ENCODE results near the gene AS3MT. TPM values are rescaled to one million over a fixed set of nuclear protein-coding genes. Genes with fewer than 3 reads are reported as not detected.
A peak's percentile ranks its signal among the peaks of the same experiment; 100 is the strongest.

Gene AS3MT
- total and polyA plus RNA-seq, 11 donors = 5.2 to 42.2 (median 15.8) TPM

DNA sequence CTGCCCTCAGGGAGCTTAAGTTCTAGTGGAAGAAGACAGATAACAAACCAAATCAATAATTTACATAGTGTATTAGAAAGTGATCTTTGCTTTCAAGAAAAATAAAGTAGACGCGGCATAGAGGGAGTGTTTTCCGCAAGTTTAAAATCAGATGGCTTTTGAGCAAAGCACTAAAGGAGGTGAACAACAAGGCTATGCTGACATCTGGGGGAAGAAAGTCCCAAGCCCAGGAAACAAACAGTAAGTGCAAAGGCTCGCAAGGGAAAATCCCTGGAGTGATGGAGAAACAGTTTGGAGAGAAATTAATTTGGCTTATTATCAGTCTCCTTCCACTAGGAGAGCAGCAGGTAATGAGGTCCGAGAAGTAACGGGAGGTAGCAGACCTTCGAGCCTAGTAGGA is 46.9 kb downstream of the AS3MT start:
- DNase-seq = no peak
- ATAC-seq = no peak
- H3K27ac ChIP-seq = no peak overlapping the region
- H3K4me1 ChIP-seq = peaks cover 0 to 39% (median 23%) of the 10 kb centered on the region in 12 donors
- 82 to 89% (median 86%) methylated on average over 7 of the region's 7 CpGs for WGBS, 4 donors
- no peaks in the 10 kb centered on the region for H3K9me3 ChIP-seq
- no peaks in the 10 kb centered on the region for H3K27me3 ChIP-seq
- H3K4me3 ChIP-seq = no peak overlapping the region
- intact Hi-C loops (cut with DNase I) = loop anchor here (2.0 to 10.0 kb wide), 9 partner anchors 136 to 419 kb away; partner anchors contain the start of gene RPEL1 (in 4 of the 10)
- H3K36me3 ChIP-seq = no peaks in the 10 kb centered on the region
- no peak for TF ChIP-seq POLR2A (IDR thresholded peaks at IDR 0.05)
- TF ChIP-seq, protein P1, sequence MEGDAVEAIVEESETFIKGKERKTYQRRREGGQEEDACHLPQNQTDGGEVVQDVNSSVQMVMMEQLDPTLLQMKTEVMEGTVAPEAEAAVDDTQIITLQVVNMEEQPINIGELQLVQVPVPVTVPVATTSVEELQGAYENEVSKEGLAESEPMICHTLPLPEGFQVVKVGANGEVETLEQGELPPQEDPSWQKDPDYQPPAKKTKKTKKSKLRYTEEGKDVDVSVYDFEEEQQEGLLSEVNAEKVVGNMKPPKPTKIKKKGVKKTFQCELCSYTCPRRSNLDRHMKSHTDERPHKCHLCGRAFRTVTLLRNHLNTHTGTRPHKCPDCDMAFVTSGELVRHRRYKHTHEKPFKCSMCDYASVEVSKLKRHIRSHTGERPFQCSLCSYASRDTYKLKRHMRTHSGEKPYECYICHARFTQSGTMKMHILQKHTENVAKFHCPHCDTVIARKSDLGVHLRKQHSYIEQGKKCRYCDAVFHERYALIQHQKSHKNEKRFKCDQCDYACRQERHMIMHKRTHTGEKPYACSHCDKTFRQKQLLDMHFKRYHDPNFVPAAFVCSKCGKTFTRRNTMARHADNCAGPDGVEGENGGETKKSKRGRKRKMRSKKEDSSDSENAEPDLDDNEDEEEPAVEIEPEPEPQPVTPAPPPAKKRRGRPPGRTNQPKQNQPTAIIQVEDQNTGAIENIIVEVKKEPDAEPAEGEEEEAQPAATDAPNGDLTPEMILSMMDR (IDR thresholded peaks at IDR 0.05) = no peak

DNA sequence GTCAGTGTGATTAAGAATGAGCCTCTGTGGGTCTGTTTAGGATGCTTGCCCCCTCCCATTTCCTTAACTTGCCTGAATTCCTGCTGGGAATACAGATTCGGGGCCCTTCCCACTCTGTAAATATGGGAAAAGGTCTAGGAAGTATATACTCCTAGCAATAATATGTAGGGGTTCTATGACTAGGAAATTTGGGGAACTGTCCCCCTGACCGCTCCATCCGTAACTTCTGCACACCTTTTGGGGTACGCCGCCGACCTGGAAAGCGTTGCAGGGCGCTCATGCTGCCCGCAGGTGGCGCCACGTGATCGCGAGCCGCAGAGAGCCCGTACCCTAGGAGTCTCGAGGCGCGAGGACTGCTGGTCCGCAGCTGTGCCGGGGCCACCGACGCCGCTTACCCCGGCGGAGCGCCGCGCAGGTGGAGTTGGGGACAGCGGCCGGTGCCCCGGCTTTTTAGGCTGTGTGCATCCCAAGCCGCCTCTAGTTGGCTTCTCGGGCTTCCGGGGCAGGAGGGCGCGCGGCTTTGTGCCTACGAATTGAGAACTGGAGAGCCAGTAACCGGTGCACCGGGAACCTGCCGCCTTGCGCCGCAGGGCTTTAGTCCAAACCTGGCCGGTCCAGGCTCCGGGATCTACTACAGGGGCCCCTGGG is 48.2 kb downstream of the AS3MT start:
- Histone ChIP-seq H3K4me3 (peak overlapping the region; percentile 51 to 95 (median 86)), H3K27ac (peak overlapping the region in 11 of 12 donors; percentile 48 to 91 (median 84)), H3K27me3 (no peaks in the 10 kb centered on the region), H3K36me3 (no peaks in the 10 kb centered on the region), H3K9me3 (no peaks in the 10 kb centered on the region), H3K4me1 (peaks cover 0 to 44% (median 30%) of the 10 kb centered on the region in 12 donors)
- WGBS, 4 donors = 0 to 1% (median 1%) methylated on average over 1 to 45 of the region's 45 CpGs
- intact Hi-C loops (cut with DNase I) = loop anchor here (1.0 to 10.0 kb wide), 12 partner anchors 135 to 417 kb away; partner anchors contain the start of gene RPEL1 (in 4 of the 10)
- DNase-seq (peak; percentile 79 to 92 (median 82)), ATAC-seq (peak; percentile 33 to 77 (median 74))
- TF ChIP-seq POLR2A (IDR thresholded peaks at IDR 0.05) = no peak
- TF ChIP-seq, protein P1 (IDR thresholded peaks at IDR 0.05) = peak; percentile 95 to 100 (median 98)

DNA sequence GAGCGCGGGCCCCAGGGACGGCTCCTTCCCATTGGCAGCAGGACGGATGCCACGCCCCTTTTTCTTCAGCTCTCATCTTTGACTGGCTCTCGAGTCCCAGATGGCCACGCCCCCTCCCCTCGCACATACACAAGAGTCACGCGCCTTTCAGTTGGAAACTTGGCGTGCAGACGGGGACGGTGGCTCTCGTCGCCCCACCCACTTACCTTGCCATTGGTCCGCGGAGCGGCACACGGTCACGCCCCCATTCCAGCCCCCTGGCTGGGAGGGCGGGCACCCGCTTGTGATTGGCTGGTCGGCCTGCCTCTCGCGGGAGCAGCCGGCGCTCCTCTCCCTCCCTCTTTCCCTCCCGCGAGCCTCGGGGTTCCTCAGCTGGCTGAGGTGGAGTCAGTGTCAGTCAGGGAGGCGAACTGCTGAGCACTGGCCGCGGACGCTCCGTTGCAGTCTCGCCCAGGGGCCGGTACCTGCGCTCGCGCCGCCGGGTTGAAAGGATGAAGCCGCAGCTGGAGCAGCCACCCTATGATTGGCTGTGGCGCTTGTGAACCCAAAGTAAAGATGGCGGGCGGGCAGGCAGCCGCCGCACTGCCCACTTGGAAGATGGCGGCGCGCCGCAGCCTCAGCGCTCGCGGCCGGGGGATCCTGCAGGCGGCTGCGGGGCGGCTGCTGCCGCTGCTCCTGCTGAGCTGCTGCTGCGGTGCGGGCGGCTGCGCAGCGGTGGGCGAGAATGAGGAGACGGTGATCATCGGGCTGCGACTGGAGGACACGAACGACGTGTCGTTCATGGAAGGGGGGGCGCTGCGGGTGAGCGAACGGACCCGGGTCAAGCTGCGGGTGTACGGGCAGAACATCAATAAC is 48.9 kb downstream of the AS3MT start, which contains the start of gene CNNM2:
CNNM2 (plus strand) TSS at position 333 of the 855 bp plus-strand sequence; CDS start at position 520, 187 bp downstream.
- 0 to 1% (median 0%) methylated on average over 29 to 80 of the region's 80 CpGs for WGBS, 4 donors
- Histone ChIP-seq H3K27ac (peak within 1 kb of the TSS; percentile 26 to 91 (median 84)), H3K36me3 (no peaks in the 10 kb centered on the region), H3K4me3 (peak within 1 kb of the TSS; percentile 51 to 95 (median 86)), H3K4me1 (peaks cover 0 to 45% (median 32%) of the 10 kb centered on the region in 12 donors), H3K27me3 (no peaks in the 10 kb centered on the region), H3K9me3 (no peaks in the 10 kb centered on the region)
- ATAC-seq (peak; percentile 96 to 99 (median 98)), DNase-seq (peak; percentile 100)
- intact Hi-C loops (cut with DNase I) = loop anchor here (1.0 to 10.0 kb wide), 13 partner anchors 134 to 417 kb away; partner anchors contain the start of genes RPEL1 (in 5 of the 10) and NT5C2 (in 1 of the 10)
- TF ChIP-seq POLR2A (IDR thresholded peaks at IDR 0.05) = peak in 1 of 2 donors; percentile 67
- TF ChIP-seq, protein P1 (IDR thresholded peaks at IDR 0.05) = peak in 1 of 12 donors; percentile 11

Measured in heart left ventricle (tissue), 16 donors.